Activated naive CD4-positive, alpha-beta T cell treated with anti-CD3 and anti-CD28 coated beads, Interleukin-2, amount 50 U/mL, for 24 hours (primary cell): Measurements from ENCODE around the gene MYO7B.
A peak's percentile ranks its signal among the peaks of the same experiment; 100 is the strongest.

Experiments
- H3K27ac Mint-ChIP-seq: one replicate; pipeline ENCODE4 v1.8.0; 2021; ENCODE audit warnings: mild to moderate bottlenecking, mixed read lengths
- H3K27me3 Mint-ChIP-seq: one replicate; pipeline ENCODE4 v1.8.0; 2021; ENCODE audit warnings: mixed read lengths
- H3K36me3 Mint-ChIP-seq: one replicate; pipeline ENCODE4 v1.8.0; 2021; ENCODE audit warnings: mixed read lengths
- H3K4me1 Mint-ChIP-seq: one replicate; pipeline ENCODE4 v1.8.0; 2021; ENCODE audit warnings: mixed read lengths
- H3K4me3 Mint-ChIP-seq: one replicate; pipeline ENCODE4 v1.8.0; 2021; ENCODE audit warnings: mild to moderate bottlenecking, mixed read lengths
- H3K9me3 Mint-ChIP-seq: one replicate; pipeline ENCODE4 v1.8.0; 2021; ENCODE audit warnings: mixed read lengths

Gene MYO7B

DNA sequence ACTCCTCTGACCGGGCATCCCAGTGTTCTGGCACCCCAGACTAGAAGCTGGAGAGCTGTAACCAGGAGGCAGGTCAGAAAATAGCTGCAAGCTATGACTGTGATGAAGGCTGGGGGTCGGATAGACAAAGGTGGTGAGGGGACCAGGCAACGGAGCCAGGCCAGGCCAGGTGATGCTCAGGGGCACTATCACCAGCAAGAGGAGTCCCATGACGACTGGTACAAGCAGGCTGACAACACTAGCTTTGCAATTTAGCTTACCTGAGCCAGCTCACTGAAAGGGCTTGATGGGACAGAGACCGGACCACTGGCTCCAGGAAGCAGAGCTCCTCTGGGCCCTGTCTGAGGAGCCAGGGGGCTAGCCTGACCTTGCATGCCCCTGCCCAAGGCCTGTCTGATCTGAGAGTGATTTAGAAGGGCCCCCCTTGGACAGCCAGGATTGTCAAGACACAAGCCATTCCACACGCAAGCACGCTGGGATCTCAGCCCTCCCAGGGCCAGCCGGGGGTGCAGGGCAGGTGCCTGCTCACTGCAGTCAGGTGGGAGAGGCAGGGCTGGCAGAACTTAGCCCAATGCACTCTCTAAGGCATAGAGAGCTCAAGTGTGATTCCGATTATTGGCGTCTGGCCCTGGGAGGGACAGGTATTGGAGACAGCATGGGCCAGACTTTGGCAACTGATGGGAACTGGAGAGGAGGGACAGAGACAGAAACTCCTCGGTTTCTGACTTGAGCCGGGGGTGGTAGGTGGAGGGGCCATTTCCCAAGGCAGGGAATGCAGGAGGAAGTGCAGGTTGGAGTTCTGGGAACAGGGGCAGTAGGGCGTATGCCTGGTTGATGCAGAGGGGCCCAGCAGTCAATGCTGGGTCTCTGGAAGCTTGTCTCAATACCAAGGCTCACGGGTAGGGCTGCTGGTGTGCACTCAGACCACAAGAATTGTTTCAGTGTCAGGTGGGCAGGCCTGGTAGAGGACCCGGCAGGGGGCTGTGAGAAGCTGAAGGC is 47.7 kb downstream of the MYO7B start:
- Mint-ChIP-seq H3K4me3 (no peak overlapping the region), H3K9me3 (no peaks in the 10 kb centered on the region), H3K4me1 (no peaks in the 10 kb centered on the region), H3K27me3 (no peaks in the 10 kb centered on the region), H3K27ac (no peak overlapping the region), H3K36me3 (no peaks in the 10 kb centered on the region)

DNA sequence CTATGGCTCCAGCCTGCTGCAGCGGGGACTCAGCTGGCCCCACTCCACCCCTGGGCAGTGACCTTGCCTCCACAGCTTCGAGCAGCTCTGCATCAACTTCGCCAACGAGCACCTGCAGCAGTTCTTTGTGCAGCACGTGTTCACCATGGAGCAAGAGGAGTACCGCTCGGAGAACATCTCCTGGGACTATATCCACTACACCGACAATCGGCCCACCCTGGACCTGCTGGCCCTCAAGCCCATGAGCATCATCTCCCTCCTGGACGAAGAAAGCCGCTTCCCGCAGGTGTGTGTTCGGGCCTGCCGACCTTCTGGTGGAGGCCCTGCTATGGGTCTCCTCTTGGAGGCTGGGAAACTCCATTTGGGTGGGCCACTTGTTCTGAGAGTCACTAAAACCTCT is 48.6 kb downstream of the MYO7B start:
- no peaks in the 10 kb centered on the region for H3K9me3 Mint-ChIP-seq
- H3K4me3 Mint-ChIP-seq, result no peak overlapping the region
- H3K36me3 Mint-ChIP-seq, result no peaks in the 10 kb centered on the region
- H3K4me1 Mint-ChIP-seq, result no peaks in the 10 kb centered on the region
- H3K27me3 Mint-ChIP-seq, result no peaks in the 10 kb centered on the region
- H3K27ac Mint-ChIP-seq, result no peak overlapping the region

DNA sequence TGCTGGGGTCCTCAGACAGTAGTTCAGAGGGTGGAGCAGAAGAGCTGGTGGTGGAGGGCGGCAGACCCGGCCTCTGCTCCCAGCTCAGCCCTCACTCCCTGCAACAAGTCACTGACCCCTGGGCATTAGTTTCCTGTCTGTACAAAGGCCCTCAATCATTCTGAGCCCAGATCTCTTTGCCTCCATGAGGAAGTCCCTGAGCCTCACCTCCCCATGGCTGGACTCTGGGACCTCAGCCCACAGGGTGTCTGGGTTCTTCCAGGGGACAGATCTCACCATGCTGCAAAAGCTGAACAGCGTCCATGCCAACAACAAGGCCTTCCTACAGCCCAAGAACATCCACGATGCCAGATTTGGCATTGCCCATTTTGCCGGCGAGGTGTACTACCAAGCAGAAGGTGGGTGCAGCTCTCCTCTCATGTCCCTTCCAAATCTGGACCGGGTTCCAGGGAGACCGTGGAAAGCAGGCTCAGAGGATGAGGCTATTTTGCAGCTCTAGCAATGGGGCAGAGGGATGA is 49.1 kb downstream of the MYO7B start:
- Mint-ChIP-seq H3K36me3 (no peaks in the 10 kb centered on the region), H3K9me3 (no peaks in the 10 kb centered on the region), H3K27me3 (no peaks in the 10 kb centered on the region), H3K4me1 (no peaks in the 10 kb centered on the region), H3K4me3 (no peak overlapping the region), H3K27ac (peak overlapping the region; percentile 48)

DNA sequence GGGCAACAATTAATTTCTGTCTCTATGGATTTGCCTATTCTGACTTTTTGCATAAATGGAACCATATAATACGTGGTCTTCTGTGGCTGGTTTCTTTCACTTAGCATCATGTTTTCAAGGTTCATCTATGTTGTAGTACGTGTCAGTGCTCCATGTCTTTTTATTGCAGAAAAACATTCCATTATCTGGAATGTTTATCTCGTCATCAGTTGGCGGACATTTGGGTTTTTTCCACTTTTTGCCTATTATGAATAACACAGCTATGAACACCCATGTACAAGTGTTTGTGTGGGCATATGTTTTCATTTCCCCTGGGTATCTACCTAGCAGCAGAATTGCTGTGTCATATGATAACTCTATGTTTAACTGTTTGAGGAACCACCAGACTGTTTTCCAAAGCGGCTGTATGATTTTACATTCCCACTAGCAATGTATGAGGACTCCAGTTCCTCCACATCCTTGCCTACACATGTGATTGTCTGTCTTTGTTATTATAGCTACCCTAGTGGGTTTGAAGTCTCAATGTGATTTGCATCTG is 49.9 kb downstream of the MYO7B start:
- H3K36me3 Mint-ChIP-seq, result no peaks in the 10 kb centered on the region
- H3K27me3 Mint-ChIP-seq, result no peaks in the 10 kb centered on the region
- no peaks in the 10 kb centered on the region for H3K4me1 Mint-ChIP-seq
- H3K9me3 Mint-ChIP-seq, result no peaks in the 10 kb centered on the region
- H3K4me3 Mint-ChIP-seq, result no peak overlapping the region
- no peak overlapping the region for H3K27ac Mint-ChIP-seq

DNA sequence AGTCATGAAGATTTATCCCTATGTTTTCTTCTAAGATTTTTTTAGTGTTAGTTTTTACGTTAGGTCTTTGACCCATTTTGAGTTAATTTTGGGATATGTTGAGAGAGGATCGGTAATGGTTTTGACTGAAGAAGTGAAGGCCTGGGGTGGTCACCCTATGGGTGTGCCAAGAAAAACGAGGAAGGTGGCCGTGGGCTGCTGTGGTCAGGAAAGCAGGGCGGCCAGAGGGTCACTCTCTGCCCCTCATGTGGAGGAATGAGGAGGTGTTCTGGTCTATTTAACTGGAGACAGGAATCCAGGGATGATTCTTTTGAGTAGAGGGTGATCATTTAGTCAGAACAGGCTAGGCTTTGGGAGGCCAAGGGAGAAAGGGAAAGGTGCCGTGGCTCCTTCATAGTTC is 50.7 kb downstream of the MYO7B start:
- no peaks in the 10 kb centered on the region for H3K36me3 Mint-ChIP-seq
- H3K9me3 Mint-ChIP-seq, result no peaks in the 10 kb centered on the region
- peaks cover 2% of the 10 kb centered on the region for H3K4me1 Mint-ChIP-seq
- H3K27ac Mint-ChIP-seq, result no peak overlapping the region
- no peaks in the 10 kb centered on the region for H3K27me3 Mint-ChIP-seq
- no peak overlapping the region for H3K4me3 Mint-ChIP-seq

DNA sequence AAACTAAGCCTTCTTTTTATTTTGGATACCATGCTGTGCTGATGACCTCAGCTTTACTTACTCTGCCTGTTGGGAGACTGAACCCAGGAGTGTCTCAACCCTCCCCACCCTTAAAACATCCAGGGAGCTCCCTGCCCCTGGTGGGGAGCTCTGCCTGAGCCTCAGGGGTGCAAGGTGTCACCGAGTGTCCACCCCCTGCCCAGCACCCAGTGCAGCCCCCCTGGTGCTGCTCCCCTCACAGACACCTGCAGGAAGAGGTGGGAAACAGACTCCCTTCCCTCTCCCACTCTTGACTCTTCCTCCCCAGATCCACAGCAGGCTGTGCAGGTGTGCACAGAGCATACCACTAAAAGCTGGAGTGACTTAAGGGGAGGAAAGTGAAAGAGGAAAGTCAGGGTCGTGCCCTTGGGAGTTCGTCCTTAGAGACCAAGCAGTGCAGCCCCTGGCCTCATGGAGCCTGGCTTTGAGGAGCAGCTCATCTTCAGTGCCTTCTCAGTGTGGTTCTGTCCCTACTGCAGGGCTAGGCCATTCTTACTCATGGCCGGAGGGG is 51.3 kb downstream of the MYO7B start:
- Mint-ChIP-seq H3K27me3 (no peaks in the 10 kb centered on the region), H3K9me3 (no peaks in the 10 kb centered on the region), H3K4me3 (no peak overlapping the region), H3K27ac (no peak overlapping the region), H3K4me1 (peaks cover 6% of the 10 kb centered on the region), H3K36me3 (no peaks in the 10 kb centered on the region)

DNA sequence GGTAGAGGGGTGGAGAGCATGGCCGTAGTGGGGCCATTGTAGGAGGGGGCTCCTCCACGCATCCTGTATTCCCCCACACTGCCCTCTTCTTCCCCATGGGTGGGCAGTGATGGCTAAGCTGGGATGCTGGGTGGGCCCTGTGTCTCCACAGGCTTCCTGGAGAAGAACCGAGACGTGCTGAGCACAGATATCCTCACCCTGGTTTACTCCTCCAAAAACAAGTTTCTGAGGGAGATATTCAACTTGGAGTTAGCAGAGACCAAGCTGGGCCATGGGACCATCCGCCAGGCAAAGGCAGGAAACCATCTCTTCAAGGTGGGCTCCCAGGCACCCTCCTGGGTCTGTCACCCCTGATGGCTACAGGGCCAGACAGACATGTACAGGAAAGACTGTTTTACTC is 52.8 kb downstream of the MYO7B start:
- no peak overlapping the region for H3K27ac Mint-ChIP-seq
- peaks cover 6% of the 10 kb centered on the region for H3K4me1 Mint-ChIP-seq
- no peak overlapping the region for H3K4me3 Mint-ChIP-seq
- H3K9me3 Mint-ChIP-seq, result no peaks in the 10 kb centered on the region
- H3K36me3 Mint-ChIP-seq, result no peaks in the 10 kb centered on the region
- no peaks in the 10 kb centered on the region for H3K27me3 Mint-ChIP-seq

DNA sequence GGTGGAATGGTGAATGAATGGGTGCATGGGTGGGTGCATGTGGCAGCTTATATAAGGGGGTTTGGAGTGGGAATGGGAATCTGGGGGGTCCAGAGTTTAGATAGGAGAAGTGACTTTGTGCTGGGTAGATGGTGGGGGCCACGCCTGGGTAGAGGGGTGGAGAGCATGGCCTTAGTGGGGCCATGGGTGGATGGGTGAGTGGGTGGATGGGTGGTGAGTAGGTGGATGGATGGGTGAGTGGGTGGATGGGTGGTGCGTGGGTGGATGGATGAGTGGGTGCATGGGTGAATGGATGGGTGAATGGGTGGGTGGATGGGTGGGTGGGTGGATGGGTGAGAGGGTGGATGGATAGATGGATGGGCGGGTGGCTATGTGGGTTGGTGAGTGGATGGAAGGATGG is 53.9 kb downstream of the MYO7B start:
- no peak overlapping the region for H3K27ac Mint-ChIP-seq
- H3K9me3 Mint-ChIP-seq, result no peaks in the 10 kb centered on the region
- H3K36me3 Mint-ChIP-seq, result no peaks in the 10 kb centered on the region
- H3K4me1 Mint-ChIP-seq, result peaks cover 6% of the 10 kb centered on the region
- H3K27me3 Mint-ChIP-seq, result no peaks in the 10 kb centered on the region
- H3K4me3 Mint-ChIP-seq, result no peak overlapping the region

DNA sequence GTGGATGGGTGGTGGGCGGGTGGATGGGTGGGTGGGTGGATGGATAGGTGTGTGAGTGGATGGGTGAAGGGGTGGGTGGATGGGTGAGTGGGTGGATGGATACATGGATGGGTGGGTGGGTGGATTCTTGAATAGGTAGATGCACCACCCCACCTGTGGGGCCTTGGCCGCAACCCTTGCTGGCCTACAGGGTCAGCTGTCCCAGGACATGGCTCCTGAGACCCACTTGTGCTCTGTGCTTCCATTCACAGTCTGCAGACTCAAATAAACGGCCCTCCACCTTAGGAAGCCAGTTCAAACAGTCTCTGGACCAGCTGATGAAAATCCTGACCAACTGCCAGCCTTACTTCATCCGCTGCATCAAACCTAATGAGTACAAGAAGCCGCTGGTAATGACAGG is 54.4 kb downstream of the MYO7B start:
- peaks cover 6% of the 10 kb centered on the region for H3K4me1 Mint-ChIP-seq

DNA sequence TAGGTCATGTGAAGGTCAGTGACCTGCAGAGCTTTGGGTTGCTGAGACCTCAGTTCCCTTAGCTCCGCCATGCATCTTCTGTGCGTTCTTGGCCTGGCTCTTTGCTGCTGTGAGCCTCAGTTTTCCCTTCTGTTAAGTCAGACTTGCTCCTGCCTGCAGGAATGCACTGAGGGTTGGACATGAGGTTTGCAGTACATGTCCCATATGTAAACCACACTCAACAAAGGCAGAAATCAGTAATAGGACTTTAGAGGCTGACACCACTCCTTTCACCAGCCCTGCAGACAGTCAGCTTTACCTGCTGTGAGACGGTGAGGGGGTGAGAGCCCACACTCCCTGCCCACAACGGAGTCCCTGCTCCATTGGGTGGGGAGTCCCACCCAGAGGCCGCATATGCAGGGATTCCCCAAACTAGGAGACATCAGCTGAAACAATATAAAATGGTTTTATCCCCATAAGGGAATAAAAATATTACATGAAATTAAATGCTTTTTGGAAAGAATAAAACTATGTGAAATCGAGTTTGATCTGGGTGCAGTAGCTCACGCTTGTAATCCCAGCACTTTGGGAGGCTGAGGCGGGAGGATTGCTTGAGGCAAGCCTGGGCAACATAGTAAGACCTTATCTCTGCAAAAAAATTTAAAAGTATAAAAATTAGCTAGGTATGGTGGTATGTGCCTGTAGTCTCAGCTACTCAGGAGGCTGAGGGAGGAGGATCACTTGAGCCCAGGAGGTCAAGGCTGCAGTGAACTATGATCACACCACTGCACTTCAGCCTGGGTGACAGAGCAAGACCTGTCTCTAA is 55.1 kb downstream of the MYO7B start:
- Mint-ChIP-seq H3K27ac (no peak overlapping the region), H3K4me1 (peaks cover 6% of the 10 kb centered on the region), H3K27me3 (no peaks in the 10 kb centered on the region), H3K4me3 (no peak overlapping the region), H3K36me3 (no peaks in the 10 kb centered on the region), H3K9me3 (no peaks in the 10 kb centered on the region)

More for the DNA sequence above, 54.4 kb downstream of the MYO7B start:
- Mint-ChIP-seq H3K9me3 (no peaks in the 10 kb centered on the region), H3K27ac (no peak overlapping the region), H3K4me3 (no peak overlapping the region), H3K36me3 (no peaks in the 10 kb centered on the region), H3K27me3 (no peaks in the 10 kb centered on the region)

DNA sequence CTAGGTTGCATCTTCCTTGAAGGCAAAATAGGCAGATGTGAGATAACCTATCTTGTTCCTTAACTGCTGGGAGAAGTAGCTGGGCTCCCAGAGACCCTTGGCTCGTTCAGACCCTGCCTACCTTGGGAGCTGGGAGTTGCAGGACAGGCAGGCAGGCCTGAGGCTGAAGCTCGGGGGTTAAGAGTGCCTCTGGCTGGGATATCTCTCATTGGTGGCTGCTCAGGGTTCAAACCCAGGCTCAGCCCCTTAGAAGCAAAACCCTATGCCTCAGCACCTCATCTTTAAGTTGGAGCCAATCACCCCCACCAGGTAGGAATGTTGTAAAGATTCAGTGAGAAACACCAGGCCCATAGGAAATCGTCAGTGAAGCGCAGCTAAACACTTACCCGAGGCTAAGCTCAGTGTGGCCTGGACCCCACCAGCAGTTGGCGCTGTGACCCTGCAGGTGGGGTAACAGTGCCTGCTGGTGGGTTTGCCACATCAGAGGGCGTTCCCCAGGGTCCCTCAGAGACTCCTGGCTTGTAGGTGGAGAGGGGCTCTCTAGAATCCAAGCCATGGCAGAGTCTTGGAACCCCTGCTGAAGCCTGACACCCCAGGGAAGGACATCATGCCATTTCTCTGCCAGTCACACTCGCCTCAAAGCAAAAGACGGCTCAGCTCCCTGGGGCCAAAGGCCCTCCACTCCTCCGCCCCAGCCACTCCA is 55.9 kb downstream of the MYO7B start:
- Mint-ChIP-seq H3K36me3 (no peaks in the 10 kb centered on the region), H3K27me3 (no peaks in the 10 kb centered on the region), H3K27ac (no peak overlapping the region), H3K9me3 (no peaks in the 10 kb centered on the region), H3K4me1 (peaks cover 6% of the 10 kb centered on the region), H3K4me3 (no peak overlapping the region)

DNA sequence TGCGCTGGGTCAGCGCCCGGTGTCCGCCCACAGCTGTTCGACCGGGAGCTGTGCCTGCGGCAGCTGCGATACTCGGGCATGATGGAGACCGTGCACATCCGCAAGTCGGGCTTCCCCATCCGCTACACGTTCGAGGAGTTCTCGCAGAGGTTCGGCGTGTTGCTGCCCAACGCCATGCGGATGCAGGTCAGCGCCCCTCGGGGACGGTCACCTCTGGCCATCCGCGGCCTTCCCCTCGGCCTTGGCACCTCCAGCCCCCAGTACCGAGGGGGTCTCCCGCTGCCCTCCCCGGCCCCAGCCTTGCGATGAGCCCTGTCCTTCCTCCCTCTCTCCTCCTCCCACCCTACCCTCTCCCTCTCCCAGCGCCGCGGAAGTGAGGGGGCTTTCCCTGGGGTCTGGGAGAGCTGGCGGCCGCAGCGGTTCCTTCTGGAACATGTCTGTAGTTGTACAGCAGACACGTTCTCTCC is 57.3 kb downstream of the MYO7B start:
- Mint-ChIP-seq H3K4me3 (no peak overlapping the region), H3K4me1 (peaks cover 6% of the 10 kb centered on the region), H3K9me3 (no peaks in the 10 kb centered on the region), H3K27me3 (no peaks in the 10 kb centered on the region), H3K36me3 (no peaks in the 10 kb centered on the region), H3K27ac (no peak overlapping the region)

DNA sequence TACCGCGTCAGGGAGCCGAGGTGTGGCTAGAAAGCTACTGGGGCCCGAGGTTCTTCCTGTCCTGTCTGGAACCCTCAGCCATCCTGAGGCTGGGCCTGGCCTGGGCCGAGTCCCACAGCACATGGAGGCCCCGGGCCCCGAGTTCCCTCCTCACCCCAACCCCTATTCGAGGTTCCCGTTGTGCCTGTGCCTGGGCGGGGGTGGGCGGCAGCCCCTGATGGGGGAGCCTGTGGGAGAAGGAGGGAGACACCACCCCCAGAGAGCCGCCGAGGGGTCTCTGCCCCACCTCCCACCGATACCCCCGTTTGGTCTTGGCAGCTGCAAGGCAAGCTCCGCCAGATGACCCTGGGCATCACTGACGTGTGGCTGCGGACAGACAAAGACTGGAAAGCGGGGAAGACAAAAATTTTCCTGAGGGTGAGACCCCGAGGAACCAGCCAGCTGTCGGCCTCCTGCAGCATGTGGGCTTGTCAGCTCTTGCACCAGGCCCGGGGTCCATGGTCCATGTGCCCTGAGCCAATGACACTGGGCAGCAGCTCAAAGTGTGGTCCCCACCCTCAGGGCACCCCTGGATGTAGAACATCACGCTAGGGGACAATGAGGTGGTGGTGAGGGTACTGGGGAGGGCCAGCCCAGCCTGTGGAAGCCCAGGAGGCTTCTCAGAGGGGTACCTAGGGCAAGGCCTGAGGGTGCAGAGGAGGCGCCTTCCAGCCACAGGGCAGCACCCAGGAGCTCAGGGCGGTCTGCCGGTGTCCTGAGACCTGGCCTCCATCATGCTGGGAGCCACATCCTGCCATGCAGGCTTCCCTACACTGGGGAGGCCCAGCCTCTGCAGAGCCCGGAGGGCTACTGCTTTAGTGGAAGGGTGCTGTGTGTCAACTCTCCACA is 58.0 kb downstream of the MYO7B start:
- Mint-ChIP-seq H3K9me3 (no peaks in the 10 kb centered on the region), H3K4me1 (peaks cover 6% of the 10 kb centered on the region), H3K27me3 (no peaks in the 10 kb centered on the region), H3K27ac (no peak overlapping the region), H3K4me3 (no peak overlapping the region), H3K36me3 (no peaks in the 10 kb centered on the region)

DNA sequence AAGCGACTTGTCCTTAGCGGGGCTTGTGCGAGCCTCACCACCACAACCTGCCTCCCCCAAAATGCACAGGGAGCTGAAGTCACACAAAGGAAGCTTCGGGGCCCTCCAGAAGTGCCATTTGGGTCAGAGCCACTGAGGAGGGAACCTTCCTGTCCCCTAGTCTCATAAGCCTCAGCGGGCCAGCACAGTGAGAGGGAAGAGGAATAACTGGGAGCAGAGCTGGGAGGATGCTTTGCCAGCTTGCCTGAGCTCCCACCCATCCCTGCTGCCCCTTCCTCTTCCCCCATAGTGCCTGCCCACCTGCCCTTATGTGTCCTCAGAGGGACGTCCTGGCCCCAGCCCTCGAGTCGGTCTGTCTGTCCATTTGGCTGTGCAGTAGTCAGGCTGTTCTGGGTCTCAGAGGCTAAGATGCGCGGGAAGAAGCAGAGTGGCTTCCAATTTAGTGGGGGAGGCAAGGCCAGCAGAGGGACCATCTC is 58.7 kb downstream of the MYO7B start:
- Mint-ChIP-seq H3K9me3 (no peaks in the 10 kb centered on the region), H3K36me3 (no peaks in the 10 kb centered on the region), H3K4me1 (peaks cover 6% of the 10 kb centered on the region), H3K27ac (no peak overlapping the region), H3K4me3 (no peak overlapping the region), H3K27me3 (no peaks in the 10 kb centered on the region)
